KOPT-K1 (cell line): Measurements from ENCODE around the gene PHYKPL.

Experiments used
- H3K27ac ChIP-seq: fragments of 200-600 bp; sonication (generic); 2 replicates; pipeline ENCODE4 v1.5.1; 2016; ENCODE audit warnings: antibody characterized with exemption, mild to moderate bottlenecking, low read depth, low read length; ENCODE audit not compliant: poor library complexity, severe bottlenecking
- H3K36me3 ChIP-seq: fragments of 200-600 bp; sonication (generic); 2 replicates; pipeline ENCODE4 v1.5.1; 2017; ENCODE audit warnings: antibody characterized with exemption, mild to moderate bottlenecking, low read length, moderate library complexity; ENCODE audit not compliant: insufficient read depth
- H3K9me3 ChIP-seq: fragments of 200-600 bp; sonication (generic); 2 replicates; pipeline ENCODE4 v1.5.1; 2017; ENCODE audit warnings: antibody characterized with exemption, low read length, mild to moderate bottlenecking; ENCODE audit not compliant: insufficient read depth, poor library complexity, severe bottlenecking

The PHYKPL gene

GRCh38 chr5:178187014-178187413, 45.6 kb downstream of the PHYKPL start, which contains the start of gene GMCL2:
TSS of gene GMCL2 (minus strand) at chr5:178187371. CDS start at chr5:178187299, 72 bp downstream.
- Histone ChIP-seq H3K36me3 (no peaks in the 10 kb centered on the region), H3K27ac (no peak within 1 kb of the TSS), H3K9me3 (no peaks in the 10 kb centered on the region)

GRCh38 chr5:178186427-178186826, 46.2 kb downstream of the PHYKPL start:
- H3K9me3 ChIP-seq: no peaks in the 10 kb centered on the region
- H3K36me3 ChIP-seq: no peaks in the 10 kb centered on the region
- no peak overlapping the region for H3K27ac ChIP-seq

- no peak overlapping the region for H3K27ac ChIP-seq
- H3K9me3 ChIP-seq: peaks cover 3% of the 10 kb centered on the region
- H3K36me3 ChIP-seq: no peaks in the 10 kb centered on the region
These were observed 50.3 kb downstream of the PHYKPL start for GRCh38 chr5:178182158-178182876.

GRCh38 chr5:178180141-178180863, 52.3 kb downstream of the PHYKPL start:
- Histone ChIP-seq H3K9me3 (peaks cover 3% of the 10 kb centered on the region), H3K27ac (no peak overlapping the region), H3K36me3 (no peaks in the 10 kb centered on the region)

- no peaks in the 10 kb centered on the region for H3K36me3 ChIP-seq
- H3K9me3 ChIP-seq: peaks cover 3% of the 10 kb centered on the region
- H3K27ac ChIP-seq: no peak overlapping the region
These were observed 55.0 kb downstream of the PHYKPL start for GRCh38 chr5:178177569-178177968.

- Histone ChIP-seq H3K36me3 (no peaks in the 10 kb centered on the region), H3K27ac (no peak overlapping the region), H3K9me3 (peaks cover 3% of the 10 kb centered on the region)
These were observed 55.8 kb downstream of the PHYKPL start for GRCh38 chr5:178176791-178177190.

GRCh38 chr5:178174456-178174855, 58.1 kb downstream of the PHYKPL start:
- Histone ChIP-seq H3K36me3 (no peaks in the 10 kb centered on the region), H3K27ac (no peak overlapping the region), H3K9me3 (peaks cover under 1% of the 10 kb centered on the region)

- no peaks in the 10 kb centered on the region for H3K36me3 ChIP-seq
- no peaks in the 10 kb centered on the region for H3K9me3 ChIP-seq
- no peak overlapping the region for H3K27ac ChIP-seq
These were observed 62.1 kb downstream of the PHYKPL start for GRCh38 chr5:178170455-178170854.

- H3K27ac ChIP-seq: no peak overlapping the region
- H3K36me3 ChIP-seq: no peaks in the 10 kb centered on the region
- H3K9me3 ChIP-seq: no peaks in the 10 kb centered on the region
These were observed 67.0 kb downstream of the PHYKPL start for GRCh38 chr5:178165581-178165980.

GRCh38 chr5:178163772-178164735, 68.5 kb downstream of the PHYKPL start:
- no peaks in the 10 kb centered on the region for H3K36me3 ChIP-seq
- H3K9me3 ChIP-seq: no peaks in the 10 kb centered on the region
- H3K27ac ChIP-seq: no peak overlapping the region

GRCh38 chr5:178162481-178162880, 70.1 kb downstream of the PHYKPL start:
- Histone ChIP-seq H3K36me3 (no peaks in the 10 kb centered on the region), H3K27ac (no peak overlapping the region), H3K9me3 (no peaks in the 10 kb centered on the region)

- Histone ChIP-seq H3K36me3 (no peaks in the 10 kb centered on the region), H3K9me3 (no peaks in the 10 kb centered on the region), H3K27ac (no peak overlapping the region)
These were observed 72.4 kb downstream of the PHYKPL start for GRCh38 chr5:178160176-178160575.
